Neural progenitor cell (in vitro differentiated cells): ENCODE data around the gene MLN. TPM values are rescaled to one million over a fixed set of nuclear protein-coding genes. Genes with fewer than 3 reads are reported as not detected.

Source experiments
- DNase-seq: peaks from one replicate; pipeline ENCODE4 v3.0.0-alpha.2; 2016; ENCODE audit warnings: low spot score
- H2AFZ ChIP-seq: fragments of 200-600 bp; sonication (generic); replicated peaks from 2 replicates; pipeline ENCODE4 v1.6.1; 2016; ENCODE audit warnings: antibody characterized with exemption
- H3F3A ChIP-seq: fragments of 200-600 bp; sonication (generic); 2 replicates; pipeline ENCODE4 v1.6.1; 2016; ENCODE audit warnings: antibody characterized with exemption, low read depth
- H3K27ac ChIP-seq: fragments of 200-600 bp; sonication (generic); 2 replicates; pipeline ENCODE4 v1.5.1; 2016; ENCODE audit warnings: mild to moderate bottlenecking
- H3K27me3 ChIP-seq: fragments of 200-600 bp; sonication (generic); 2 replicates; pipeline ENCODE4 v1.6.1; 2016; ENCODE audit warnings: mild to moderate bottlenecking, moderate library complexity
- H3K36me3 ChIP-seq: fragments of 200-600 bp; sonication (generic); 2 replicates; pipeline ENCODE4 v1.5.1; 2016
- H3K4me1 ChIP-seq: fragments of 200-600 bp; sonication (generic); 2 replicates; pipeline ENCODE4 v1.6.1; 2016; ENCODE audit warnings: mixed run types
- H3K4me2 ChIP-seq: fragments of 200-600 bp; sonication (generic); 2 replicates; pipeline ENCODE4 v1.6.1; 2016
- H3K4me3 ChIP-seq: fragments of 200-600 bp; sonication (generic); 2 replicates; pipeline ENCODE4 v1.5.1; 2016
- H3K79me2 ChIP-seq: fragments of 200-600 bp; sonication (generic); 2 replicates; pipeline ENCODE4 v1.6.1; 2016; ENCODE audit warnings: low read depth
- H3K9ac ChIP-seq: fragments of 200-600 bp; sonication (generic); 2 replicates; pipeline ENCODE4 v1.6.1; 2016
- H3K9me3 ChIP-seq: fragments of 200-600 bp; sonication (generic); 2 replicates; pipeline ENCODE4 v1.5.1; 2016; ENCODE audit warnings: low read depth
- H4K20me1 ChIP-seq: fragments of 200-600 bp; sonication (generic); 2 replicates; pipeline ENCODE4 v1.6.1; 2016; ENCODE audit warnings: low read depth
- H3K27ac Mint-ChIP-seq: 3 replicates; pipeline ENCODE4 v1.8.0; 2021; ENCODE audit warnings: mixed read lengths
- H3K27me3 Mint-ChIP-seq: 2 replicates; pipeline ENCODE4 v1.8.0; 2022; ENCODE audit warnings: low read depth, mild to moderate bottlenecking, inconsistent platforms, moderate library complexity, mixed read lengths; ENCODE audit not compliant: insufficient read depth
- H3K36me3 Mint-ChIP-seq: 3 replicates; pipeline ENCODE4 v1.8.0; 2021; ENCODE audit warnings: mixed read lengths
- H3K4me1 Mint-ChIP-seq: 3 replicates; pipeline ENCODE4 v1.8.0; 2021; ENCODE audit warnings: mixed read lengths
- H3K4me3 Mint-ChIP-seq: 3 replicates; pipeline ENCODE4 v1.8.0; 2021; ENCODE audit warnings: mild to moderate bottlenecking, moderate library complexity, mixed read lengths
- H3K9me3 Mint-ChIP-seq: 3 replicates; pipeline ENCODE4 v1.8.0; 2020; ENCODE audit warnings: mixed read lengths
- EZH2 ChIP-seq: fragments of 200-600 bp; sonication (generic); IDR thresholded peaks from 2 replicates; pipeline ENCODE4 v1.6.1; 2017; ENCODE audit warnings: antibody characterized with exemption, mild to moderate bottlenecking, moderate library complexity
- EZH2phosphoT487 ChIP-seq: fragments of 200-600 bp; sonication (generic); IDR thresholded peaks from 2 replicates; pipeline ENCODE4 v1.6.1; 2017; ENCODE audit warnings: antibody characterized with exemption
- total RNA-seq: library from RNA; depleted of rRNA; stranded (reverse); fragments of >200 nt; gene quantifications from 2 replicates; pipeline ENCODE4 v1.2.3, GENCODE V29; 2015; ENCODE audit warnings: low replicate concordance
- TF ChIP-seq, protein P1 (sequence below): fragments of 200-600 bp; sonication (generic); IDR thresholded peaks from 2 replicates; pipeline ENCODE4 v1.5.1; 2017; ENCODE audit warnings: antibody characterized with exemption, mild to moderate bottlenecking

The MLN gene
- total RNA-seq, 1 donor from 2014 or later: not detected

DNA sequence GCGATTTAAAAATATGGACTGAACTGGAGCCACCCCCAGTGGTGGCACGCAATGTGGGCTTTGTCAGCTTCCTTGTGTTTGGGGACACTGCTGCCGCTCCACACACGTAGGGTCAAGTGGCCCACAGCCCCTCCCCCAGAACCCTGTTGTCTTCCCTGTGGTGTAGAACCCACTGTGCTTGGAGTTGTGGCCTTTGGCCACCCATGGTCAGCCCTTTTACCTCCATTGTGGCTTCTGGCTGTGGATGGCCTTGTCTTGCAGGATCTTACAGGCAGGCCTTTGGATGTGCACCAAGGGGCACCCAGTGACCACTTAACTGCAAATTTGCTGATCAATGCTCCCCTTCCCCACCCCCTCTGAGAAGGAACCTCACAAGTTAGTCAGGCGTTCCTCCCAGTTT lies 12.9 kb downstream of the MLN start:
- H3K4me3 ChIP-seq: no peak overlapping the region
- no peak for DNase-seq
- H3K9ac ChIP-seq: no peak overlapping the region
- TF ChIP-seq EZH2 (no peak), EZH2phosphoT487 (no peak)
- TF ChIP-seq, protein P1, sequence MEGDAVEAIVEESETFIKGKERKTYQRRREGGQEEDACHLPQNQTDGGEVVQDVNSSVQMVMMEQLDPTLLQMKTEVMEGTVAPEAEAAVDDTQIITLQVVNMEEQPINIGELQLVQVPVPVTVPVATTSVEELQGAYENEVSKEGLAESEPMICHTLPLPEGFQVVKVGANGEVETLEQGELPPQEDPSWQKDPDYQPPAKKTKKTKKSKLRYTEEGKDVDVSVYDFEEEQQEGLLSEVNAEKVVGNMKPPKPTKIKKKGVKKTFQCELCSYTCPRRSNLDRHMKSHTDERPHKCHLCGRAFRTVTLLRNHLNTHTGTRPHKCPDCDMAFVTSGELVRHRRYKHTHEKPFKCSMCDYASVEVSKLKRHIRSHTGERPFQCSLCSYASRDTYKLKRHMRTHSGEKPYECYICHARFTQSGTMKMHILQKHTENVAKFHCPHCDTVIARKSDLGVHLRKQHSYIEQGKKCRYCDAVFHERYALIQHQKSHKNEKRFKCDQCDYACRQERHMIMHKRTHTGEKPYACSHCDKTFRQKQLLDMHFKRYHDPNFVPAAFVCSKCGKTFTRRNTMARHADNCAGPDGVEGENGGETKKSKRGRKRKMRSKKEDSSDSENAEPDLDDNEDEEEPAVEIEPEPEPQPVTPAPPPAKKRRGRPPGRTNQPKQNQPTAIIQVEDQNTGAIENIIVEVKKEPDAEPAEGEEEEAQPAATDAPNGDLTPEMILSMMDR: no peak
- H3K9me3 Mint-ChIP-seq: no peaks in the 10 kb centered on the region
- peaks cover 22% of the 10 kb centered on the region for H4K20me1 ChIP-seq
- H2AFZ ChIP-seq: no peak overlapping the region
- no peaks in the 10 kb centered on the region for H3K27me3 ChIP-seq
- peaks cover 64% of the 10 kb centered on the region for H3K4me1 Mint-ChIP-seq
- peak overlapping the region; percentile 72 for H3K4me3 Mint-ChIP-seq
- no peak overlapping the region for H3K4me2 ChIP-seq
- no peaks in the 10 kb centered on the region for H3K9me3 ChIP-seq
- peaks cover 7% of the 10 kb centered on the region for H3K27me3 Mint-ChIP-seq
- H3K27ac ChIP-seq: no peak overlapping the region
- peaks cover 2% of the 10 kb centered on the region for H3K36me3 Mint-ChIP-seq
- H3K4me1 ChIP-seq: peaks cover 51% of the 10 kb centered on the region
- H3K27ac Mint-ChIP-seq: peak overlapping the region; percentile 87
- peaks cover 29% of the 10 kb centered on the region for H3F3A ChIP-seq
- no peaks in the 10 kb centered on the region for H3K36me3 ChIP-seq
- peaks cover 31% of the 10 kb centered on the region for H3K79me2 ChIP-seq

DNA sequence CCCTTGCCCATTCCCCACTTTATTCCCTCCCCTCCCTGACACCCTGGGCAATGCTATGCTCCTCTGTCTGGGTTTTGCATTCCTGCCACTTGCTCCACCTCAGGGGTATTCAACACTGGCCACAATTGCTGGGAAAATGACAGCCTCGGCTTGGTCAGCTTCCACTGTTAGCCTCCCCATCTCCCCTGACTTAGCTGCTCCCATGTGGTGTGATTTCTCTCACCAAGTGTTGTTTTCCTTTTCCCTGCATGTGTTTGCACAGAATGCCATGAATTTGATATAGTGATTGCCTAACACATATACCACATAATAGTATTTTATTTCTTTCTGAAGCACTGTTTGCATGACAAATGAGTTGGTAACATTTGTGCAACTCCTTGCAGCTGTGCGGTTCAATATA lies 13.4 kb downstream of the MLN start:
- H3K27ac Mint-ChIP-seq: peak overlapping the region; percentile 47
- H3K4me1 ChIP-seq: peaks cover 48% of the 10 kb centered on the region
- H3K79me2 ChIP-seq: peaks cover 36% of the 10 kb centered on the region

DNA sequence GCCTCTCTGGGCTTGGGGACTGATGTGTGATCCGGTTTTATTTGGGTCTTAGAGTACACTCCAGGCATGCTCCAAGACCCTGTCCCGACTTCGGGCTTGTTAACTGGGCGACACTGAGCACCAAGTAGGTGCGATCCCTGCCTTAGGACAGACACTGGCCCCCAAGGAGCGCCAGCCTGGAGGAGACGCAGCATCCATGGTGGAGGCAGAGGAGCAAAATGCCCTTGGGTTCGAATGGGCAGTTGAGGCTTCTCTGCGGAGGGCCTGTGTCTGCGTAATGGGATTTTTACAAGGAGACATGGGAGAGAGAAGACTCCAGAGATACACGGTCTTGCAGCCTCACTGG lies 14.3 kb downstream of the MLN start:
- Mint-ChIP-seq H3K4me1 (peaks cover 70% of the 10 kb centered on the region), H3K9me3 (no peaks in the 10 kb centered on the region), H3K27me3 (peaks cover 9% of the 10 kb centered on the region), H3K36me3 (peaks cover 10% of the 10 kb centered on the region), H3K27ac (peak overlapping the region; percentile 95), H3K4me3 (peak overlapping the region; percentile 85)
- Histone ChIP-seq H3K79me2 (peaks cover 44% of the 10 kb centered on the region), H3K36me3 (no peaks in the 10 kb centered on the region), H3F3A (peaks cover 29% of the 10 kb centered on the region), H4K20me1 (peaks cover 36% of the 10 kb centered on the region), H3K9ac (no peak overlapping the region), H3K9me3 (no peaks in the 10 kb centered on the region), H3K27me3 (no peaks in the 10 kb centered on the region), H3K27ac (no peak overlapping the region), H3K4me2 (peak overlapping the region; percentile 93), H3K4me1 (peaks cover 39% of the 10 kb centered on the region), H3K4me3 (peak overlapping the region; percentile 78), H2AFZ (peak overlapping the region; percentile 81)
- no peak for DNase-seq
- TF ChIP-seq EZH2phosphoT487 (no peak), EZH2 (no peak)
- TF ChIP-seq, protein P1: no peak

More for the DNA sequence above, 13.4 kb downstream of the MLN start:
- Mint-ChIP-seq H3K4me1 (peaks cover 68% of the 10 kb centered on the region), H3K27me3 (peaks cover 7% of the 10 kb centered on the region), H3K36me3 (peaks cover 2% of the 10 kb centered on the region), H3K4me3 (peak overlapping the region; percentile 58), H3K9me3 (no peaks in the 10 kb centered on the region)
- H3K9ac ChIP-seq: no peak overlapping the region
- H3K27me3 ChIP-seq: no peaks in the 10 kb centered on the region
- H4K20me1 ChIP-seq: peaks cover 28% of the 10 kb centered on the region
- H3K36me3 ChIP-seq: no peaks in the 10 kb centered on the region
- TF ChIP-seq EZH2phosphoT487: no peak
- TF ChIP-seq EZH2: no peak
- TF ChIP-seq, protein P1: no peak
- no peaks in the 10 kb centered on the region for H3K9me3 ChIP-seq
- peaks cover 29% of the 10 kb centered on the region for H3F3A ChIP-seq
- no peak overlapping the region for H3K4me3 ChIP-seq
- H3K4me2 ChIP-seq: no peak overlapping the region
- H3K27ac ChIP-seq: no peak overlapping the region
- no peak overlapping the region for H2AFZ ChIP-seq
- no peak for DNase-seq
